ENCODE data around the gene SPAG6.
"Not testable (repeated sequence)": the region's sequence is repeated elsewhere in the genome, so short reads cannot be mapped to it uniquely, and the experiment has no call there.

- not testable (repeated sequence) for TF ChIP-seq CTCF (conservative IDR thresholded peaks at IDR 0.05 in 1 of 2, IDR thresholded peaks at IDR 0.05 in 1 of 2; ENCODE audit: low read depth in 1 of 2, low read length in 2 of 2); EZH2 (IDR thresholded peaks at IDR 0.05; ENCODE audit: low read length, missing control alignments)
Observed at GRCh38 chr10:22310012-22310411, 35.3 kb upstream of the SPAG6 start.
